ENCODE results near the gene PKNOX1. TPM values are rescaled to one million over a fixed set of nuclear protein-coding genes. Genes with fewer than 3 reads are reported as not detected.

PKNOX1 gene
- total and polyA plus RNA-seq, 2 of the 13 experiments (the other 11 are each of a cell fraction or from before 2014, with no cell fraction given), result 7.9 to 16.2 TPM

DNA sequence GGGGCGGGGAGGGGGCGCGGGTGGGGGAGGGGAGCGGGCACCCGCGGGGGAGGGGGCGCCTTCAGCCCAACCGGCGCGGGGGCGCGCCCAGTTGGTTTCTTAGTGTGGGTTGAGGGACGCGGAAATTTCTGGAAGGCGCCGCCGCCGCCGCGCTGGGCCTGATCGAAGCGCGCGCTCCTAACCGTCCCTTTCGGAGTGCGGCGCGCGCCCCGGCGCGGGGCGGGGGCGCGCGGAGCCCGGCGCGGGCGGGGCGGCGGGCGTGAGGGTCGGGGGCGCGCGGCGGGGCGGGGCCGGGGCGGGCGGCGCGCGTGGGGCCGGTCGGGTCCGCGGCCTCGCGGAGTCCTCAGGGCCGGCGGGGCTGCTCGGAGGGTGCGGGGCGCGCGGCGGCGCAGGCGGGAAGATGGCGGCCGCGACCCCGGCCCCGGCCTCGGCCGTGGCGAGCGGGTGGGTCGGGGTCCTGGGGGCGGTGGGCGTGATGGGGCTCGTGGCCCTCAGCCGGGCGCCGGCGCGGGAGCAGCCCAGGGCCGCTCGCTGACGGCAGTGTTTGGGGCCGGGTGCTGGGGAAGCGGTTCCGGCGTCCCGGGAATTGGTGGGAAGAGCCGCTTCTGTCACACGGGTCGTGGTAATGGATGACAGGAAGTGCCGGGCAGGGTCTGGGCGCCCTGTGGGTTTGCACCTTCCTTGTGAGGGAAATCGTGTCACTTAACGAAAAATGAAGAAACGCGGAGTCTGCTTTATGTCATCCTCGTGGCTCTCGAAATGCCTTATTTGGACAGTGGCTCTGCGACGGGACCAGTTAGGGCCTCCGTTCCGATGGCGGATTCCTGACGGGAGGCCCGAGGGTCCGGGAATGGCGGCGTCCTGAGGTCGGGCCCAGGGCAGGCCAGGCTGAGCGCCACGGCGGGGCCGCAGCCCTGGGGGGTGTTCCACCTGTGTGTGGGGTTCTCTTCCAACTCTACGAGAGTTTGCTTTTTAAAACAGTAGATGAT lies 764 bp downstream of the PKNOX1 start (continued):
- TF ChIP-seq ZBTB14 (CRISPR knock-in tag; IDR thresholded peaks at IDR 0.05) (peak; percentile 87), MAX (IDR thresholded peaks at IDR 0.05) (peak; percentile 17; the same call in 1 of the 2 replicates), PHF20 (CRISPR knock-in tag; IDR thresholded peaks at IDR 0.05) (peak; percentile 26; the same call in 1 of the 2 replicates), ZNF580 (CRISPR knock-in tag; IDR thresholded peaks at IDR 0.05; ENCODE audit: borderline replicate concordance, low read depth) (0 out of 2 replicates have a peak, but pooled peaks have one; percentile 41), DMAP1 (CRISPR knock-in tag; IDR thresholded peaks at IDR 0.05) (0 out of 2 replicates have a peak, but pooled peaks have one; percentile 27), KMT2A (CRISPR knock-in tag; IDR thresholded peaks at IDR 0.05) (peak; percentile 58), HMGXB3 (CRISPR knock-in tag; IDR thresholded peaks at IDR 0.05; ENCODE audit: borderline replicate concordance) (no peak), ZNF225 (CRISPR knock-in tag; IDR thresholded peaks at IDR 0.05) (peak; percentile 71; the same call in 1 of the 2 replicates), ZMYM2 (CRISPR knock-in tag; IDR thresholded peaks at IDR 0.05) (no peak), SRF (IDR thresholded peaks at IDR 0.05; ENCODE audit: low read depth, low read length) (peak; percentile 78; the same call in 1 of the 2 replicates), IKZF4 (CRISPR knock-in tag; IDR thresholded peaks at IDR 0.05; ENCODE audit: borderline replicate concordance, low read depth, not compliant biosample characterization) (peak; percentile 27), ELF3 (CRISPR knock-in tag; IDR thresholded peaks at IDR 0.05) (peak; percentile 27; the same call in 1 of the 2 replicates), ASH2L (IDR thresholded peaks at IDR 0.05; ENCODE audit: insufficient read length, low read depth, low read length) (peak; percentile 56), KAT8 (CRISPR knock-in tag; IDR thresholded peaks at IDR 0.05) (0 out of 2 replicates have a peak, but pooled peaks have one; percentile 17), ZNF598 (CRISPR knock-in tag; IDR thresholded peaks at IDR 0.05; ENCODE audit: borderline replicate concordance) (peak; percentile 75; the same call in 1 of the 2 replicates), MXD4 (CRISPR knock-in tag; IDR thresholded peaks at IDR 0.05) (0 out of 2 replicates have a peak, but pooled peaks have one; percentile 15), ZNF274 (CRISPR knock-in tag; IDR thresholded peaks at IDR 0.05) (0 out of 2 replicates have a peak, but pooled peaks have one; percentile 27), HNRNPK (IDR thresholded peaks at IDR 0.05; ENCODE audit: low read depth, low read length, poor library complexity, severe bottlenecking) (no peak), MYC (CRISPR knock-in tag; IDR thresholded peaks at IDR 0.05; ENCODE audit: borderline replicate concordance) (peak; percentile 54; the same call in 1 of the 2 replicates), ZNF446 (CRISPR knock-in tag; IDR thresholded peaks at IDR 0.05) (no peak), ZNF256 (CRISPR knock-in tag; conservative IDR thresholded peaks at IDR 0.05) (no peak), ZNF317 (CRISPR knock-in tag; IDR thresholded peaks at IDR 0.05) (0 out of 2 replicates have a peak, but pooled peaks have one; percentile 7), MXI1 (IDR thresholded peaks at IDR 0.05; ENCODE audit: borderline replicate concordance, low read depth, low read length) (peak; percentile 1; the same call in 1 of the 3 replicates)
